Measurements from ENCODE around the gene MYCBP2. TPM values are rescaled to one million over a fixed set of nuclear protein-coding genes. Genes with fewer than 3 reads are reported as not detected.

MYCBP2 gene
- total RNA-seq, 1 experiment from 2014 or later = 30.2 TPM

DNA sequence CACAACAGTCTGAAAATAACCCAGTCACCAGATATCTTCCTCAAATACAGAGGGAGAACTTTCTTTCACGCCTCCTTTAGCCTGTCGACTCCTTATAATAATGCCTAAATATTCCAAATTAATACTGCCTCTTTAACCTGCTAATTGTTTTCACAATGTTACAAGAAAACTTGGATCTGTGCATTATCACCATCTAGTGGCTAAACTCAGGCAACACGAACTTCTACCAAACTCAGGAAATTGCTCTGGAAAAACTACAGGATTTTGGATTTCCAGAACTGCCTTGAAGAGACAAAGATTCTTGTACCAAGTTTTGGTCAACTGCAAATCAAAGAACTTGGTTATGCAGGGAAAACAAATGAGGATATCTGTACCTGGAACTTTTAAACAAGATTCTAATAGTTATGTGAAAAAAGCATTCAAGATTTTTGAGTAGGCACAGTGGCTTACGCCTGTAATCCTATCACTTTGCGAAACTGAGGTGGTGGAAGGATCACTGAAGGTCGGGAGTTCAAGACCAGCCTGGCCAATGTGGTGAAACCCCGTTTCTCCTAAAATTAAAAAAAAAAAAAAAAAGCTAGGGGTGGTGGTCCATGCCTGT is 324.2 kb downstream of the MYCBP2 start:
- DNase-seq (ENCODE audit: extremely low read depth, low read depth) = no peak

DNA sequence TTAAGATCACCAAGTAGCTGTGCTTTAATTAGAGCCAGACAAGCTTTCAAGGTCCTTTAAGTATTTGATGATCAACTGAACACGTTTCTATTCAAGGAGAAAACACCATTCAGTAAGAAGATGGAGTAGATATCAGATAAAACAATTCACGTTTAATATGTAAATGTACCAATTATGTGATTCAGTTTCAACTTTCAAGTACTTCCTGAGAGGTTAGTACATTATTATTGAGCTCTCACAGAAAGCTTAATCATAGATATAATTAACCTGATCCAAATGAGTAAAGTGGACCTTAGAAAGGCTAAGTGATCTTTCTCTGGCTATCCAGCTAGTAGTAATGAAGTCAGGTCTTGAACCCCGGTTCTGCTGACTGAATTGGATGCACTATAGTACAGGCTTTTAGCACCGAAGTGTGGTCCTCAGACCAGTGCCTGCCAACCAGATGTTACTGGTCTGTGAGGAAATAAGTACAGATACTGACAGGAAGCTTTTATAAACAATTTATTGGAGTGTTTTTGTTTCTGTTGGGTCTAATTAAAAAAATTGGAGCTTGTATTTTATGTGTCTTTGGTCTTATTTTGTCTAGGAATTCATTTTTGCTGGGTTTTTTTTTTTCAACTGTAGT is 324.8 kb downstream of the MYCBP2 start:
- DNase-seq (ENCODE audit: extremely low read depth, low read depth) = no peak

DNA sequence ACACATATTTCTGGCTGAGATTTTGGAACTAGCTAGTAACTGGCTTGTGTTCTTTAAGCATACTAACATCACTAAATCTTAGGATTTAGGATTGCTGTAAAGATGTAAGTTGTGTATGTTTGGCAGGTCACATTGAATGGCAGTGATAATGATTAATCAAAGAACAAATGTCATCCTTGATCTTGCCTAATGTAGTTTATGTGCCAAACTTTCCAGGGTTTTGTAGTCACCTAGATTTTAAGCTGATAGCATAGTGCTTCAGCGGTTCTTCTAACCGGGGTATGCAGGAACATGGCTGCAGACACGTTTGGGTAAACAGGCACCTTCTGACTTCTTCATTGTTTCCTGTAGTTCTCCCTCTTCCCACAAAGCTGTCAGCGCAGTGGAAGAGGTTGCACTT is 325.4 kb downstream of the MYCBP2 start:
- DNase-seq (ENCODE audit: extremely low read depth, low read depth) = no peak

DNA sequence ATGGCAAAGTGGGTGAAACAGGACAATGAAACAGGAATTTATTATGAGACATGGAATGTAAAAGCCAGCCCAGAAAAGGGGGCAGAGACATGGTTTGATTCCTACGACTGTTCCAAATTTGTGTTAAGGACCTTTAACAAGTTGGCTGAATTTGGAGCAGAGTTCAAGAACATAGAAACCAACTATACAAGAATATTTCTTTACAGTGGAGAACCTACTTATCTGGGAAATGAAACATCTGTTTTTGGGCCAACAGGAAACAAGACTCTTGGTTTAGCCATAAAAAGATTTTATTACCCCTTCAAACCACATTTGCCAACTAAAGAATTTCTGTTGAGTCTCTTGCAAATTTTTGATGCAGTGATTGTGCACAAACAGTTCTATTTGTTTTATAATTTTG is 326.4 kb downstream of the MYCBP2 start:
- no peak for DNase-seq (ENCODE audit: extremely low read depth, low read depth)

Other genes starting within 250 kb of the MYCBP2 start
- 0.12 and 0.55 TPM in 2 replicates for gene SCEL, start 208.6 kb upstream of the MYCBP2 start, total RNA-seq (2014; rRNA removed; shearing (Covaris generic))